HepG2 (cell line): ENCODE measurements around the gene ART5. TPM values are rescaled to one million over a fixed set of nuclear protein-coding genes. Genes with fewer than 3 reads are reported as not detected.

ENCODE experiments used
- ASH2L ChIP-seq: fragments of 300-600, 200-600 bp; sonication (generic); IDR thresholded peaks from 2 replicates; pipeline ENCODE4 v1.7.0; 2017; ENCODE audit warnings: low read depth, mild to moderate bottlenecking, moderate library complexity, mixed read lengths, low read length; ENCODE audit not compliant: insufficient read length
- GLI4 ChIP-seq: sonication (generic); formaldehyde crosslinking; IDR thresholded peaks from 2 replicates; pipeline ENCODE4 v1.5.1; 2020; ENCODE audit warnings: missing genetic modification reagents, mild to moderate bottlenecking, moderate library complexity, borderline replicate concordance
- HDAC6 ChIP-seq: fragments of 200-600 bp; sonication (generic); IDR thresholded peaks from 2 replicates; pipeline ENCODE4 v1.7.0; 2017; ENCODE audit warnings: mild to moderate bottlenecking, antibody characterized with exemption, low read length, low read depth
- NR2C2 ChIP-seq: sonication (generic); formaldehyde crosslinking; IDR thresholded peaks from 2 replicates; pipeline ENCODE4 v1.4.0; 2020; ENCODE audit warnings: missing genetic modification reagents, mild to moderate bottlenecking, moderate library complexity, borderline replicate concordance
- PHF8 ChIP-seq: sonication (generic); formaldehyde crosslinking; IDR thresholded peaks from 2 replicates; pipeline ENCODE4 v1.5.0; 2020; ENCODE audit warnings: missing genetic modification reagents
- RBAK ChIP-seq: sonication (generic); formaldehyde crosslinking; IDR thresholded peaks from 2 replicates; pipeline ENCODE4 v1.5.1; 2020; ENCODE audit warnings: mild to moderate bottlenecking, missing genetic modification reagents
- REPIN1 ChIP-seq: sonication (generic); formaldehyde crosslinking; IDR thresholded peaks from 2 replicates; pipeline ENCODE4 v1.8.0; 2022; ENCODE audit warnings: missing genetic modification reagents, low read depth, mild to moderate bottlenecking, borderline replicate concordance
- SP2 ChIP-seq: sonication (generic); formaldehyde crosslinking; IDR thresholded peaks from 2 replicates; pipeline ENCODE4 v1.5.1; 2020; ENCODE audit warnings: mild to moderate bottlenecking, missing genetic modification reagents
- YEATS2 ChIP-seq: sonication (generic); formaldehyde crosslinking; IDR thresholded peaks from 2 replicates; pipeline ENCODE4 v1.4.0; 2020; ENCODE audit warnings: missing genetic modification reagents, borderline replicate concordance
- ZNF101 ChIP-seq: sonication (generic); formaldehyde crosslinking; IDR thresholded peaks from 2 replicates; pipeline ENCODE4 v1.4.0; 2020; ENCODE audit warnings: mild to moderate bottlenecking, low read depth, missing genetic modification reagents, borderline replicate concordance
- ZNF180 ChIP-seq: sonication (generic); formaldehyde crosslinking; IDR thresholded peaks from 2 replicates; pipeline ENCODE4 v1.4.0; 2020; ENCODE audit warnings: low read depth, missing genetic modification reagents, borderline replicate concordance
- ZNF44 ChIP-seq: sonication (generic); formaldehyde crosslinking; IDR thresholded peaks from 2 replicates; pipeline ENCODE4 v1.5.1; 2020; ENCODE audit warnings: mild to moderate bottlenecking, missing genetic modification reagents
- ZSCAN25 ChIP-seq: sonication (generic); formaldehyde crosslinking; IDR thresholded peaks from 2 replicates; pipeline ENCODE4 v1.8.0; 2022; ENCODE audit warnings: mild to moderate bottlenecking, missing genetic modification reagents
- polyA plus RNA-seq, 8 experiments: library from polyadenylated mRNA; depleted of rRNA in 3 of 8; stranded (reverse) in 7 of 8; unstranded in 1 of 8; fragments of >200 nt; fragmentation: Illumina TruSeq in 4 of 8; extraction: Trizol in 4 of 8; gene quantifications; 2 replicates each; pipeline versions ENCODE4 v1.2.1 to v1.2.3, GENCODE V29; 2011 to 2016; ENCODE audit warnings: low read depth in 4 of 8, missing spikeins in 1 of 8, mixed read lengths in 1 of 8; ENCODE audit not compliant: insufficient read depth in 1 of 8
- total RNA-seq, 5 experiments: library from RNA; depleted of rRNA; stranded (reverse); fragments of >200 nt; fragmentation: Illumina TruSeq; extraction: Trizol; gene quantifications; 2 replicates each; pipeline ENCODE4 v1.2.3, GENCODE V29; 2016; ENCODE audit warnings: low read depth in 1 of 5
- TF ChIP-seq, protein P1 (sequence below), 2 experiments: sonication (generic) in 1 of 2; formaldehyde crosslinking in 1 of 2; IDR thresholded peaks; 2 replicates each; pipeline versions ENCODE4 v1.4.0 to v1.6.1; 2016 to 2020; ENCODE audit warnings: borderline replicate concordance in 1 of 2, low read depth in 1 of 2, mild to moderate bottlenecking in 1 of 2, missing genetic modification reagents in 1 of 2
- TF ChIP-seq, protein P2 (sequence below): sonication (generic); formaldehyde crosslinking; IDR thresholded peaks from 2 replicates; pipeline ENCODE4 v1.5.0; 2020; ENCODE audit warnings: mild to moderate bottlenecking, missing genetic modification reagents
- TF ChIP-seq, protein P3 (sequence below): sonication (generic); formaldehyde crosslinking; conservative IDR thresholded peaks from 2 replicates; pipeline ENCODE4 v1.4.0; 2020; ENCODE audit warnings: missing genetic modification reagents
- TF ChIP-seq, protein P4 (sequence below): sonication (generic); formaldehyde crosslinking; IDR thresholded peaks from 2 replicates; pipeline ENCODE4 v1.5.0; 2020; ENCODE audit warnings: missing genetic modification reagents

The ART5 gene
- total and polyA plus RNA-seq, 2 of the 13 experiments (the other 11 are each of a cell fraction or from before 2014, with no cell fraction given): 0.55 to 0.93 TPM

GRCh38 chr11:3642071-3642951 lies 519 bp upstream of the ART5 start (continued):
- TF ChIP-seq ZNF180 (CRISPR knock-in tag) (no peak), PHF8 (CRISPR knock-in tag) (peak; percentile 35), ZNF44 (CRISPR knock-in tag) (no peak), NR2C2 (CRISPR knock-in tag) (no peak), SP2 (CRISPR knock-in tag) (no peak), RBAK (no peak), ZNF101 (no peak), YEATS2 (CRISPR knock-in tag) (no peak), HDAC6 (no peak), REPIN1 (CRISPR knock-in tag) (0 out of 2 replicates have a peak, but pooled peaks have one; percentile 35), ZSCAN25 (CRISPR knock-in tag) (no peak), GLI4 (CRISPR knock-in tag) (no peak), ASH2L (no peak)
- TF ChIP-seq, protein P1, sequence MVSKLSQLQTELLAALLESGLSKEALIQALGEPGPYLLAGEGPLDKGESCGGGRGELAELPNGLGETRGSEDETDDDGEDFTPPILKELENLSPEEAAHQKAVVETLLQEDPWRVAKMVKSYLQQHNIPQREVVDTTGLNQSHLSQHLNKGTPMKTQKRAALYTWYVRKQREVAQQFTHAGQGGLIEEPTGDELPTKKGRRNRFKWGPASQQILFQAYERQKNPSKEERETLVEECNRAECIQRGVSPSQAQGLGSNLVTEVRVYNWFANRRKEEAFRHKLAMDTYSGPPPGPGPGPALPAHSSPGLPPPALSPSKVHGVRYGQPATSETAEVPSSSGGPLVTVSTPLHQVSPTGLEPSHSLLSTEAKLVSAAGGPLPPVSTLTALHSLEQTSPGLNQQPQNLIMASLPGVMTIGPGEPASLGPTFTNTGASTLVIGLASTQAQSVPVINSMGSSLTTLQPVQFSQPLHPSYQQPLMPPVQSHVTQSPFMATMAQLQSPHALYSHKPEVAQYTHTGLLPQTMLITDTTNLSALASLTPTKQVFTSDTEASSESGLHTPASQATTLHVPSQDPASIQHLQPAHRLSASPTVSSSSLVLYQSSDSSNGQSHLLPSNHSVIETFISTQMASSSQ (IDR thresholded peaks at IDR 0.05; ENCODE audit: low read depth): no peak
- TF ChIP-seq, protein P1 (CRISPR knock-in tag; IDR thresholded peaks at IDR 0.05; ENCODE audit: borderline replicate concordance): no peak
- TF ChIP-seq, protein P2, sequence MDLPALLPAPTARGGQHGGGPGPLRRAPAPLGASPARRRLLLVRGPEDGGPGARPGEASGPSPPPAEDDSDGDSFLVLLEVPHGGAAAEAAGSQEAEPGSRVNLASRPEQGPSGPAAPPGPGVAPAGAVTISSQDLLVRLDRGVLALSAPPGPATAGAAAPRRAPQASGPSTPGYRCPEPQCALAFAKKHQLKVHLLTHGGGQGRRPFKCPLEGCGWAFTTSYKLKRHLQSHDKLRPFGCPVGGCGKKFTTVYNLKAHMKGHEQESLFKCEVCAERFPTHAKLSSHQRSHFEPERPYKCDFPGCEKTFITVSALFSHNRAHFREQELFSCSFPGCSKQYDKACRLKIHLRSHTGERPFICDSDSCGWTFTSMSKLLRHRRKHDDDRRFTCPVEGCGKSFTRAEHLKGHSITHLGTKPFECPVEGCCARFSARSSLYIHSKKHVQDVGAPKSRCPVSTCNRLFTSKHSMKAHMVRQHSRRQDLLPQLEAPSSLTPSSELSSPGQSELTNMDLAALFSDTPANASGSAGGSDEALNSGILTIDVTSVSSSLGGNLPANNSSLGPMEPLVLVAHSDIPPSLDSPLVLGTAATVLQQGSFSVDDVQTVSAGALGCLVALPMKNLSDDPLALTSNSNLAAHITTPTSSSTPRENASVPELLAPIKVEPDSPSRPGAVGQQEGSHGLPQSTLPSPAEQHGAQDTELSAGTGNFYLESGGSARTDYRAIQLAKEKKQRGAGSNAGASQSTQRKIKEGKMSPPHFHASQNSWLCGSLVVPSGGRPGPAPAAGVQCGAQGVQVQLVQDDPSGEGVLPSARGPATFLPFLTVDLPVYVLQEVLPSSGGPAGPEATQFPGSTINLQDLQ: no peak
- TF ChIP-seq, protein P3, sequence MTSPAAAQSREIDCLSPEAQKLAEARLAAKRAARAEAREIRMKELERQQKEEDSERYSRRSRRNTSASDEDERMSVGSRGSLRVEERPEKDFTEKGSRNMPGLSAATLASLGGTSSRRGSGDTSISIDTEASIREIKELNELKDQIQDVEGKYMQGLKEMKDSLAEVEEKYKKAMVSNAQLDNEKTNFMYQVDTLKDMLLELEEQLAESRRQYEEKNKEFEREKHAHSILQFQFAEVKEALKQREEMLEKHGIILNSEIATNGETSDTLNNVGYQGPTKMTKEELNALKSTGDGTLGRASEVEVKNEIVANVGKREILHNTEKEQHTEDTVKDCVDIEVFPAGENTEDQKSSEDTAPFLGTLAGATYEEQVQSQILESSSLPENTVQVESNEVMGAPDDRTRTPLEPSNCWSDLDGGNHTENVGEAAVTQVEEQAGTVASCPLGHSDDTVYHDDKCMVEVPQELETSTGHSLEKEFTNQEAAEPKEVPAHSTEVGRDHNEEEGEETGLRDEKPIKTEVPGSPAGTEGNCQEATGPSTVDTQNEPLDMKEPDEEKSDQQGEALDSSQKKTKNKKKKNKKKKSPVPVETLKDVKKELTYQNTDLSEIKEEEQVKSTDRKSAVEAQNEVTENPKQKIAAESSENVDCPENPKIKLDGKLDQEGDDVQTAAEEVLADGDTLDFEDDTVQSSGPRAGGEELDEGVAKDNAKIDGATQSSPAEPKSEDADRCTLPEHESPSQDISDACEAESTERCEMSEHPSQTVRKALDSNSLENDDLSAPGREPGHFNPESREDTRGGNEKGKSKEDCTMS (CRISPR knock-in tag): no peak
- TF ChIP-seq, protein P4, sequence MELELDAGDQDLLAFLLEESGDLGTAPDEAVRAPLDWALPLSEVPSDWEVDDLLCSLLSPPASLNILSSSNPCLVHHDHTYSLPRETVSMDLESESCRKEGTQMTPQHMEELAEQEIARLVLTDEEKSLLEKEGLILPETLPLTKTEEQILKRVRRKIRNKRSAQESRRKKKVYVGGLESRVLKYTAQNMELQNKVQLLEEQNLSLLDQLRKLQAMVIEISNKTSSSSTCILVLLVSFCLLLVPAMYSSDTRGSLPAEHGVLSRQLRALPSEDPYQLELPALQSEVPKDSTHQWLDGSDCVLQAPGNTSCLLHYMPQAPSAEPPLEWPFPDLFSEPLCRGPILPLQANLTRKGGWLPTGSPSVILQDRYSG (CRISPR knock-in tag): no peak
